Kidney (tissue), 14 donors: ENCODE results near the gene SYT9. TPM values are rescaled to one million over a fixed set of nuclear protein-coding genes. Genes with fewer than 3 reads are reported as not detected.

Experiments used
- DNase-seq, 5 donors: peaks; one replicate each; pipeline ENCODE4 v3.0.0-alpha.2; 2013 to 2020
- FAIRE-seq: peaks from 2 replicates; lab custom pipeline; 2012; peaks lifted over from hg19 to GRCh38; lab: Jason Lieb, UNC
- H3K27ac ChIP-seq, 2 donors: one replicate each; pipeline ENCODE4 v1.7.0; 2013; ENCODE audit warnings: low read depth in 2 of 2, low read length in 2 of 2, inconsistent platforms in 1 of 2
- H3K27me3 ChIP-seq: one replicate; pipeline ENCODE4 v1.7.1; 2013; ENCODE audit warnings: low read length, inconsistent platforms; ENCODE audit not compliant: control insufficient read depth, insufficient read depth
- H3K36me3 ChIP-seq, 3 donors: one replicate each; pipeline versions ENCODE4 v1.7.0 to v1.7.1; 2013; ENCODE audit warnings: low read length in 3 of 3, control low read depth in 1 of 3, inconsistent platforms in 1 of 3; ENCODE audit not compliant: insufficient read depth in 3 of 3, control insufficient read depth in 2 of 3
- H3K4me1 ChIP-seq, 3 donors: one replicate each; pipeline versions ENCODE4 v1.7.0 to v1.7.1; 2013; ENCODE audit warnings: low read length in 3 of 3, inconsistent platforms in 1 of 3, low read depth in 1 of 3; ENCODE audit not compliant: control insufficient read depth in 2 of 3, insufficient read depth in 2 of 3
- H3K4me3 ChIP-seq, 3 donors: one replicate each; pipeline versions ENCODE4 v1.7.0 to v1.8.1; 2013; ENCODE audit warnings: low read length in 3 of 3, control low read depth in 1 of 3, inconsistent platforms in 1 of 3
- H3K9ac ChIP-seq, 3 donors: one replicate each; pipeline versions ENCODE4 v1.7.0 to v1.7.1; 2013; ENCODE audit warnings: low read length in 3 of 3, control low read depth in 1 of 3, inconsistent platforms in 1 of 3
- H3K9me3 ChIP-seq, 3 donors: one replicate each; pipeline versions ENCODE4 v1.7.0 to v1.7.1; 2013; ENCODE audit warnings: low read length in 3 of 3, control low read depth in 1 of 3, inconsistent platforms in 1 of 3; ENCODE audit not compliant: control insufficient read depth in 2 of 3, insufficient read depth in 1 of 3
- CTCF ChIP-seq: IDR thresholded peaks from 3 replicates; pipeline ENCODE4 v1.5.1; 2012; ENCODE audit warnings: mild to moderate bottlenecking, moderate library complexity, borderline replicate concordance; ENCODE audit not compliant: insufficient read depth; ENCODE audit errors: extremely low read depth
- intact Hi-C: fragments of 100-400 bp; cut with DNase I; formaldehyde crosslinking; loops from one replicate; pipeline ENCODE4 v1.11.1; 2022
- polyA plus RNA-seq: library from polyadenylated mRNA; stranded (reverse); fragments of 350-450 nt; fragmentation: Illumina TruSeq; extraction: RNeasy Lipid Tissue Mini Kit (QIAGEN cat#74804); gene quantifications from one replicate; pipeline ENCODE4 v1.2.3, GENCODE V29; 2014; ENCODE audit warnings: low read depth, low replicate concordance; ENCODE audit not compliant: insufficient read depth
- total RNA-seq: library from RNA; stranded (reverse); fragmentation: NEBNext Ultra II Directional; extraction: Animal tissue kit (Norgen Biotek cat#: 25700); gene quantifications from one replicate; pipeline ENCODE4 v1.2.1, GENCODE V29; 2021
- donor health status: control.
- donor health status: control.
- donor health status: control.
- donor health status: control.
- donor health status: control.
- donor health status: DM: yes; HTN: yes; CAD: no.
- donor health status: Normal renal cell carcinoma (clear cell type).

The SYT9 gene
- total and polyA plus RNA-seq, 2 donors from 2014 or later, result 1.5 to 2.7 TPM

GRCh38 chr11:7511401-7511800, 259.7 kb downstream of the SYT9 start:
- FAIRE-seq (no peak), DNase-seq (peak in 1 of 5 donors; percentile 63)
- no peaks in the 10 kb centered on the region for H3K36me3 ChIP-seq
- H3K9me3 ChIP-seq, result no peaks in the 10 kb centered on the region
- peaks cover 0 to 35% (median 18%) of the 10 kb centered on the region in 3 donors for H3K4me1 ChIP-seq
- intact Hi-C loops, result no loop called here
- peak overlapping the region; percentile 87 to 89 for H3K27ac ChIP-seq
- peak overlapping the region in 1 of 3 donors; percentile 89 for H3K9ac ChIP-seq
- TF ChIP-seq CTCF, result no peak
- peak overlapping the region in 1 of 3 donors; percentile 88 for H3K4me3 ChIP-seq
- no peaks in the 10 kb centered on the region for H3K27me3 ChIP-seq

GRCh38 chr11:7512525-7513233, 261.0 kb downstream of the SYT9 start:
- peak overlapping the region; percentile 64 to 88 (median 85) for H3K4me3 ChIP-seq
- H3K4me1 ChIP-seq, result peaks cover 0 to 35% (median 18%) of the 10 kb centered on the region in 3 donors
- no peak for FAIRE-seq
- H3K27ac ChIP-seq, result peak overlapping the region; percentile 87 to 89
- intact Hi-C loops, result no loop called here
- no peaks in the 10 kb centered on the region for H3K9me3 ChIP-seq
- peak; percentile 71 to 94 (median 80) for DNase-seq
- peak overlapping the region in 2 of 3 donors; percentile 78 to 89 for H3K9ac ChIP-seq
- no peaks in the 10 kb centered on the region for H3K27me3 ChIP-seq
- H3K36me3 ChIP-seq, result no peaks in the 10 kb centered on the region
- no peak for TF ChIP-seq CTCF

- Histone ChIP-seq H3K27me3 (no peaks in the 10 kb centered on the region), H3K36me3 (no peaks in the 10 kb centered on the region), H3K9me3 (no peaks in the 10 kb centered on the region), H3K4me1 (peaks cover 0 to 35% (median 18%) of the 10 kb centered on the region in 3 donors), H3K9ac (peak within 1 kb of the TSS; percentile 41 to 89 (median 78)), H3K4me3 (peak within 1 kb of the TSS; percentile 64 to 88 (median 85)), H3K27ac (peak within 1 kb of the TSS; percentile 87 to 89)
- intact Hi-C loops, result no loop called here
- FAIRE-seq, result no peak
- TF ChIP-seq CTCF, result peak; percentile 67
- DNase-seq, result peak; percentile 83 to 95 (median 90)
Measured at GRCh38 chr11:7513234-7514098, 261.8 kb downstream of the SYT9 start, which contains the start of gene PPFIBP2. TSS of gene PPFIBP2 (plus strand) at chr11:7513999. CDS start at chr11:7549476, 35,477 bp downstream.
